ENCODE results near the gene FXYD7.
"Not testable (repeated sequence)": the region's sequence is repeated elsewhere in the genome, so short reads cannot be mapped to it uniquely, and the experiment has no call there.

Gene FXYD7, protein sequence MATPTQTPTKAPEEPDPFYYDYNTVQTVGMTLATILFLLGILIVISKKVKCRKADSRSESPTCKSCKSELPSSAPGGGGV

DNA sequence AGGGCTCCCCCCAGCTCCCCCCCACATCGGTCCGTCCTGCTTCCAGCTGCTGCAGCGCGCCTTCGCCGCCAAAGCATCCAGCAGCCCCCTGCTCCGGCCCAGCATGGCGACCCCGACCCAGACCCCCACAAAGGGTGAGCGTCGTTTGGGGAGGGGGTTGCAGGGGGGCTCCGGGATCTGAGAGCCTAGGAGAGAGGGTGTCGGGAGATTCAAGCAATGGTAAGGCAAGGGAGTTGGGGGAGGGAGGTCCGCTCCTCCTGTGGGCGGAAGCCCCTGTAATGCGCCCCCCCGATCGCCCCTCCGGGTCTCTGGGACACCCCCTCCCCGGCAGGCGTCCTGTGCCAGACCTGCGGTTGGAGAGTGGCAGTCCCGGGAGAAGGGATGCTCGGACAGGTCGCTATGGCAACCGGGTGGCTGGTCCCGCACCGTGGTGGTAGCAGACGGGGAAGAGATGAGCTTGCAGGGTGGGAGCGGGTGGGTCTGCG is at the start of gene FXYD7:
Gene FXYD7 (plus strand): TSS at position 25 of the 485 bp plus-strand sequence. CDS start 79 bp downstream, at position 104.
- DNase-seq (ENCODE audit: low read depth in 3 of 3): no peak

DNA sequence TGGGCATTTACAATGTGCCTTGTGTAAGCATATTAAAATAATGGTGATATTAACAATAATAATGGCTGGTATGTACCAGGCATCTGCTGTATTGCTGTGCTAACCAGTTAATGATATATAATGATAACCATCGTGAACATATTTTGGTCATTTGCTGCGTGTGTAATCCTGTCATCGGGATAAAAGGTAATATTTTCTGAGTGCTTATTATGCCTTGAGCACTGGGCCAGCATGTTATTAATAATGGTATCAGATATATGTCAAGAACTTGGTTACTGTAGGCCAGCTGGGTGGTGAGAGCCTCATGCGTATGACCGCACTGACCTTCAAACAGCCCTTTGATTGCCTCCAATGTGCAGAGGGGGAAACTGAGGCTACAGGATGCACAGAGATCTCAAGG is 49.6 kb upstream of the FXYD7 start:
- no peak for DNase-seq (ENCODE audit: low read depth in 3 of 3)

DNA sequence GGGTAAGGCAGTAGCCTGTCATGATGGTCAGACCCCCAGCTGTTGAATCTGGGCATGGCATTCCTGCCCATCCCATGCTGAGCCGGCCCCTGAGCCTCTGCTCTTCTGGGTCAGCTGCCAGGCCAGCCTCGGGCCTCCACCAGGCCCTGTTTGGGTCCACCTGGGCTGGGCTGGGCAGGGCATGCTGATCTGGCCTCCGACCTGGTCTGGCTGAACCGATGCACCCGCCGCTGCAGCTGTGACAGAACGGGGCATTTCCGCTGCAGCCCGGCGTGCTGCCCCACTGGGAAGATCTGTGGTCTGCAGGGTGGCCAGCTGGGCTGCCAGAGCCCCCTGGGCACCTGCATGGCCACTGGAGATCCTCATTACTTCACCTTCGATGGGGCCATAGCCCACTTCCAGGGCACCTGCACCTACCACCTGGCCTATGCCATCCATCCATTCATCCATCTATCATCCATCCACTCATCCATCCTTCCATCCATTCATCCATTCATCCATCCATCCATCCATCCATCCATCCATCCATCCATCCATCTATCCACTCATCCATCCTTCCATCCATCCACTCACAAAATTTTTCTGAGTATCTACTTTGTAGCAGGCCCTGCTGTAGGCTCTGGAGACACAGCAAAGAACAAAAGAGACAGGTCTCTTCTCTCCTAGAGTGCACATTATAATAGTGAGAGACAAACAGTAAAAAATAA is 49.0 kb upstream of the FXYD7 start:
- no peak for DNase-seq (ENCODE audit: low read depth in 3 of 3)

DNA sequence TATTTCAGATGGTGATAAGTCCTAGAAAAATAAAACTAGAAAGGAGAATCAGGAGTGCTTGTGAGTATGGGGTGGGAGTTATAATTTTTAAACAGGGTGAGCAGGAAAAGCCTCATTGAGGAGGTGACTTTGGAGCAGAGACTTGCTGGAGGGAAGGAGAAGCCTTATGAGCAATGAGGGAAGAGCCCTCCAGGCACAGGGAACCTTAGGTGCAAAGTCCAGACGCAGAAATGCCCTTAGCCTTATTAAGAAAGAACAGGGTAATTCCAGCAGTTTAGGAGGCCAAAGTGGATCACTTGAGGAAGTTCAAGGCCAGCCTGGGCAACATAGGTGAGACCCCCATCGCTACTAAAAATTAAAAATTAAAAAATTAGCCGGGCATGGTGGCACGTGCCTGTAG is 48.4 kb upstream of the FXYD7 start:
- no peak for DNase-seq (ENCODE audit: low read depth in 3 of 3)

DNA sequence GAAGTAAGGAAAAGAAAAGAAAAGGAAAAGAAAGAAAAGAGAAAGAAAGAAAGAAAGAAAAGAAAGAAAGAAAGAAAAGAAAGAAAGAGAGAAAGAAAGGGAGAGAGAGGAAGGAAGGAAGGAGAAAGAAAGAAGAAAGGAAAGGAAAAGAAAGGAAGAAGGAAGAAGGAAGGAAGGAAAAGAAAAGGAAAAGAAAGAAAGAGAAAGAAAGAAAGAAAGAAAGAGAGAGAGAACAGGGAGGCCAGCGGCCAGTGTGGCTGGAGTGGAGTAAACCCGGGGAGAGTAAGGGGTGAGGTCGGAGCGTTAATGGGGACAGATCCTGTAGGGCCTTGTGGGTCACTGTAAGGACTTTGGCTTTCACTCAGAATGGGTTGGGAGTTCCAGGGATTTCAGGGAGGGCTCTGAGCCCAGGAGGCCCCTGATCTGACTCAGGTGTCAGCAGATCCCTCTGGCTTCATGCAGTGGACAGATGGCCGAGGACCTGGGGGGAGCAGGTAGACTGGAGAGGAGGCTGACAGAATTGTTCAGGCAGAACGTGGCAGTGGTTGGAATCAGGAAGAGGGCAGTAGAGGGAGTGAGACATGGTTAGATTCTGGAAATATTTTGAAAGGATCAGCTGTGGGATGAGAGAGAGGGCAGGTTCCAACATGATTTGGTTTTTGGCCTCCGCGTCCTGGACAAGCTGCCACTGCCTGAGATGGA is 47.2 kb upstream of the FXYD7 start:
- DNase-seq (ENCODE audit: low read depth in 3 of 3): no peak

DNA sequence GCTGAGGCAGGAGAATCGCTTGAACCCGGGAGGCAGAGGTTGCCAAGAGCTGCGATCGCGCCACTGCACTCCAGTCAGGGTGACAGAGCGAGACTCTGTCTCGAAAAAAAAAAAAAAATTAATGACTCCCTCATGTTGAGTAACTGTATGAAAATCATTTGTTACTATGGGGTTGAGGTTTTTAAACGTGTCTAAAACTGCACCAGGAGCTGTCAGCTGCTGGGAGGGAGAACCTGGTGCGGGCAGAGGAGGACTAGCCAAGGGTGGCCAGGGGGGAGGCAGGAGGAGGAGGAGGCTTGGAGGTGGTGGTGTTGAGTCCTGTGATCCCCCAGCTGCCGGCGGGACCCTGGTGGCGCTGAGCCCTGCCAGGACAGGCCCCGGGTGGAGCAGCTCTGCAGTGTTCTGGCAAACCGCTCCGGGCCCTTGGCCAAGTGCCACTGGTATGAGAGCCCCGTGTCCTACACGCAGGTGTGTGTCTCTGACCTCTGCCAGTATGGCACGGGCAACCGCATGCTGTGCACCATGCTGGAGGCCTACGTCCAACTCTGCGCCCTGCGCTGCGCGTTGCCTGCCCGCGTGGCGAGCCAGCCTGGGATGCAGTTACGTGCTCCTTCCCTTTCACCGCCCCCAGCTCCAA is 44.5 kb upstream of the FXYD7 start:
- DNase-seq (ENCODE audit: low read depth in 3 of 3): no peak

DNA sequence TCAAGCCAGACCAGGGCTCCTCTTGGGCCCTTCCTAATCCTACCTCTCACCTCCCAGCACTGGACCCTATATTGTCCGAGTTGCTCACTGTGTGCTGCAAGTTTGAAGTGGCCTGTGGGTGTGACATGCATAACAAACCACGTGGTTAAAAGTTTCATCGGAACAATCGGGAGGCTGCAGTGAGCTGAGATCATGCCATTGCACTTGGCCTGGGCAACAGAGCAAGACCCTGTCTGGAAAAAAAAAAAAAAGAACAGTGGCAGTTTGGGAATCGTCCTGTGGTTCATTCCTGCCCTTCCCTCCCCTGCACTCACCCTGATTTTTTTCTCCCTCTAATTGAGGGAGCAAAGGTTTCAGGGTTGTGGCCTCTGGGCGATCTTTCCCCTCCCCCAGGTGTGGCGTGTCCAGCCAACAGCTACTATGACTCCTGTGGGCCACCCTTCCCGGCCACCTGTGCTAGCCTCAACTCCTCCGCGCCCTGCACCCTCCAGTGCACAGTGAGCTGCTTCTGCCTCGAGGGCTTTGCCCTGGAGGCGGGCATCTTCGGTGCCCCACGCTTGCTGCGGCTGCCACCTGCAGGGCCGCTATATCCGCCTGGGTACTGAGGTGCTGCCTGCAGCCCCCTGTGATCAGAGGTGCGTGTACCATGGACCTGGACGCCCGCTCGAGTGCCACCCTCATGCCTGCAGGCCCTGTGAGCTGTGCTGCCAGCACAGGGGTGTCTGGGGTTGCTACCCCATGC is 43.7 kb upstream of the FXYD7 start:
- DNase-seq (ENCODE audit: low read depth in 3 of 3): no peak

DNA sequence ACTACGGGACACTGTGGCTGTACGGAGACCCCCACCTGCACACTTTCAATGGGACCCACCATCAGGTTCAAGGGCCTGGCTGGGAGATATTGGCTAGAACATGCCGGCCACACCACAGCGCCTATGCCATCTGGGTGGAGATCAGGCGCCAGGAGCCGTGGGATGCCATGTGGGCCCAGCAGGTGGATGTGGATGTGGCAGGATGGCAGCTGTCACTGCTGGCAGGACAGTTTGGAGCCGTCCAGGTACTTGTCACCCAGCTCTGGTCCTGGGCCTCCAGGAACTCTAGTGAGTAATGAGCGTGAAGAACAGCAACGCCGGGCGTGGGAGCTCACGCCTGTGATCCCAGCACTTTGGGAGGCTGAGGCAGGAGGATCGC is 43.2 kb upstream of the FXYD7 start:
- no peak for DNase-seq (ENCODE audit: low read depth in 3 of 3)

DNA sequence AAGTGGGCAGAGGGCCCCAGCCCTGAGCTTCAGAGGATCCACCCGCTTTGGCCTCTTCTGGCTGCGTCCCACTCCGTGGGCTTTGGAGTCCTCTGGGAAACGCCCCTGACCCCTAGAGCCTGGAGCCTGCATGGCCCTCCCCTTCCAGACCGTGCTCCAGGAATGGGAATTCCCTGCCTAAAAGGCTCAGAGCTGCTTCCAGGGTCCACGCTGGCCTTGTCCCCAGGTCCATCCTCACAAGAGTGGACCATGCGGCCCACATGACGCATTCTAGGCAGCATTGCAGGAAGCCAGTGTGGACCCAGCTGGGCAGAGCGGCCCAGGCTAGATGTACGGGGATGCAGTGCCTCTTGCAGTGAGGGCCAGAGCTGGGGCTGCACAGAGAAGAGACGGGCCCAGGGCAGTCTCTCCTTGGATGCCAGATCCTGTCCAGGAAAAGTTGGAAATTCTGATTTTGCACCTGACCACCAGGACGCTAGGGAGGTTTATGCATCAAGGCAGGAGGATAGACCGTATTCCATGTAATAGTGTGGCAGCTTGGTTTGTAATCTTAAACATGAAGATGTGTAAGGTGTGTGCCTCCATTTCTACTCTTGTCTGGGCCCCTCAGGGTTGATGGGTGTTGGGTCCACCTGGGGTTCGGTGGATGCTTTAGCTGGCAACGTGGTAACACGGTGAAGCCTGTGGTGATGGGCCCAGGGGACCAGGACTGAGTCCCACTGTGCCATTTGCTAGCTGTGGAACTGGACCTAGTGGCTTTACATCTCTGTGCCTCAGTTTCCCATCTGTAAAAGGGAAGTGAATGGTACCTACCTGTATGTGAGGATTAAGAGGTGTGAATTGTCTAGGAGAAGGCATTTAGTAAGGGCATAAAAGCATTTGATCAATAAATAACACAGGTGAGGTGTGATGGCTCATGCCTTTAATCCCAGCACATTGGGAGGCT is 42.2 kb upstream of the FXYD7 start:
- no peak for DNase-seq (ENCODE audit: low read depth in 3 of 3)

DNA sequence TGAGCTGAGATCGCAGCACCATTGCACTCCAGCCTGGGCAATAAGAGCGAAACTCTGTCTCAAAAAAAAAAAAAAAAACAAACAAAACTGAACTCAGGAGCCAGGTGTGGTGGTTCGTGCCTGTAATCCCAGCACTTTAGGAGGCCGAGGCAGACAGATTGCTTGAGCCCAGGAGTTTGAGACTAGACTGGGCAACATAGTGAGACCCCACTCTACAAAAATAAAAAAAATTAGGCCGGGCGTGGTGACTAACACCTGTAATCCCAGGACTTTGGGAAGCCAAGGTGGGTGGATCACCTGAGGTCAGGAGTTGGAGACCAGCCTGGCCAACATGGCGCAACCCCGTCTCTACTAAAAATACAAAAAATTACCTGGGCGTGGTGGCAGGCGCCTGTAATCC is 41.1 kb upstream of the FXYD7 start:
- DNase-seq (ENCODE audit: low read depth in 3 of 3): not testable (repeated sequence)

DNA sequence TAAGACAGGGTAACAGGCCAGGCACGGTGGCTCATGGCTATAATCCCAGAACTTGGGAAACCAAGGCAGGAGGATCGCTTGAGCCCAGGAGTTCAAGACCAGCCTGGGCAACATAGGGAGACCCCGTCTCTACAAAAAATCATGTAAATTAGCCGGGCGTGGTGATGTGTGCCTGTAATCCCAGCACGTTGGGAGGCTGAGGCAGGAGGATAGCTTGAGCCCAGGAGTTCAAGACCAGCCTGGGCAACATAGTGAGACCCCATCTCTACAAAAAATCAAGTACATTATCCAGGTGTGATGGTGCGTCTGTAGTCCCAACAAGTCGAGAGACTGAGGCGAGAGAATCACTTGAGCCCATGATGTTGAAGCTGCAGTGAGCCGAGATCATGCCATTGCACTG is 39.4 kb upstream of the FXYD7 start:
- not testable (repeated sequence) for DNase-seq (ENCODE audit: low read depth in 3 of 3)

DNA sequence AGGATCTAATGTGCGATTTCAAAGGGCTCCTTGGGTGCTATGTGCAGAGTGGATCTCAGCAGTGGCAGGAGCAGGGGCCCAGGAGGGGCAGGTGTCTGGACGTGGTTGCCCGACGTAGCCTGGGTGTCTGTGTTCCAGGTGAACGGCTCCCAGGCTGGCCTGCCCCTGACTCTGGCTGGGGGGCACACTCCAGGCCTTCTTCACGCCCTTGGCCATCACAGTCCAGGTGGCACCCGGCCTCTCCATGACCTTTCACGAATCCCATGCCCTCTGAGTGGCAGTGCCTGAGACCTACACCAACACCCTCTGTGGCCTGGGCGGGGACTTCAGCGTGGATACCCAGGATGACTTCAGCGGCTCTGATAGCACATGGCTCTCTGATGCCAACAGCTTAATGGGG is 38.7 kb upstream of the FXYD7 start:
- DNase-seq (ENCODE audit: low read depth in 3 of 3): no peak

DNA sequence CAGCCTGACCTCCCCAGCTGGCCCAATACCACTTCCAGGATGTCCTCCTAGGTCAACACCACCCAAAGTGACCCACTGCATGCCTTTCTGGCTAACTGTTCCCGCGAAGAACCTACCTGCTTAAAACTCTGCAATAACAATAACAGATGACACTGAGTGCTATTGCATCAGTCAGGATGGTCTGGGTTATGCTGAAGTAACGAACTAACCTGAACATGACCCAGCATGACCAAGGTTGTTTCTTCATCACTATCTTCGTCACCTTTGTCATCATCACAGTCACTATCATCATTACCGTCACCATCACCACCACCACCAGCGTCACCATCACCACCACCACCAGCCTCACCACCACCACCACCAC is 38.0 kb upstream of the FXYD7 start:
- no peak for DNase-seq (ENCODE audit: low read depth in 3 of 3)

DNA sequence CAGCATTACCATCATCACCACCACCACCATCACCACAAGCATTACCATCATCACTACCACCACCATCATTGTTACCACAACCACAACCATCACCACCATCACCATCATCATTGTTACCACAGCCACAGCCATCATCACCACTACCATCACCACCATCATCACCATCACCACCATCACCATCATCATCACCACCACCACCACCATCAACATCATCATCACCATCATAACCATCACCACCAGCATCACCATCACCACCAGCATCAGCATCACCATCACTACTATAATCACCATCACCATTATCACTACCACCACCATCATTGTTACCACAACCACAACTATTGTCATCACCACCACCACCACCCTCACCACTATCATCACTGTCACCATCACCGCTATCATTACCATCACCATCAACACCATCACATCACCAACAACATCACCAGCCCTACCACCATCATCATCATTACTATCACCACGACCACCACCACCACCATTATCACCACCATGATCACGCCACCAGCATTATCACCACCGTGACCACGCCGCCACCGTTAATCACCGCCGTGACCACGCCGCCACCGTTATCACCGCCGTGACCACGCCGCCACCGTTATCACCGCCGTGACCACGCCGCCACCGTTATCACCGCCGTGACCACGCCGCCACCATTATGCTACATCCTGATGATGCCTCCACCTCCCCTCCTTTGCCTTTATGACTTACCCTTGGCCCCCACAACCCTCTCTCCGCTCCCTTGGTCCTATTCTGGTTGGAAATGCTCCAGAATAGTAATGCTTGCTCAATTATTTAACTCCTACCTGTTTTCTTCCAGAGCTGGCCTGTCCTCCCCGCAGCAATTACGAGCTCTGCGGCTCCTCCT is 37.4 kb upstream of the FXYD7 start:
- DNase-seq (ENCODE audit: low read depth in 3 of 3): no peak

DNA sequence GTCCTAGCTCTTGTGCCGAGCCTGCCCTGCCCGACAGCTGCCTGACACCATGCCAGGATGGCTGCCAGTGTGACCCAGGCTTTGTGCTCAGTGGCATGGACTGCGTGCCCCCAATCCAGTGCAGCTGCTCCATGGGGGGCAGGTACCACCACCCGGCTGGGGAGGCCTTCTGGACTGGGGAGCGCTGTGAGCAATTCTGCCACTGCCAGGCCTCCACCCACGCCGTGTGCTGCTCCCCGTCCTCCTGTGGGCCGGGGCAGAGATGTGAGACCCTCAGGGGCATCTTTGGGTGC is 36.8 kb upstream of the FXYD7 start:
- no peak for DNase-seq (ENCODE audit: low read depth in 3 of 3)

DNA sequence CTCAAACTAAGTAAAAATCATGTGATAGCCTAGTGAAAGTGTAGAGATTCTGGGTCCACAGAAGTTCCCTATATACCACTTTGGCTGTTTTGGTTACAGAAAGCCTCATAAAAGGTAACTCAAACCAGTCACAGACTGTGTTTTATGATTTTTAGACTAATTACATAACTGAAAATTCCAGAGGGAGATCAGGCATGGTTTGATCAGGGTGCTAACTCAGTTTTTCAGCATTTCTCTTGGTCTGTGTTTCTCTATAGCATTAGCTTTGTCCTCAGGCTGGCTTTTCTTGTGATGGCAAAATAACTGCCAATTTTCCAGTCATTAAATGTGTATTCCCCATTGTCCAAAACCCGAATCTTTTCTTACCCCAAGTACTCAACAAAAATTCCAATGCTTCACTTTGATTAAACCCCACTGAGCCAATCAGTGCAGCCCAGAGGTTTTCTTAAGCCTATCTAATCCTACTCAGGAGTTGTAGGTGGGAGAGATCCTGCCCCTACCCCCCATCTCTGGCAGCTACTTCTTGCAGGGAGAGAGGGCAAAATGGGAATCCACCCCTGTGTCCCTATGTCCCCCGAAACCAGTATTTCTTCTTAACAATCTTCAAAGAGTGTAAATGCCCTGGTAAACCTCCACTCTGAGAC is 36.0 kb upstream of the FXYD7 start:
- DNase-seq (ENCODE audit: low read depth in 3 of 3): no peak

DNA sequence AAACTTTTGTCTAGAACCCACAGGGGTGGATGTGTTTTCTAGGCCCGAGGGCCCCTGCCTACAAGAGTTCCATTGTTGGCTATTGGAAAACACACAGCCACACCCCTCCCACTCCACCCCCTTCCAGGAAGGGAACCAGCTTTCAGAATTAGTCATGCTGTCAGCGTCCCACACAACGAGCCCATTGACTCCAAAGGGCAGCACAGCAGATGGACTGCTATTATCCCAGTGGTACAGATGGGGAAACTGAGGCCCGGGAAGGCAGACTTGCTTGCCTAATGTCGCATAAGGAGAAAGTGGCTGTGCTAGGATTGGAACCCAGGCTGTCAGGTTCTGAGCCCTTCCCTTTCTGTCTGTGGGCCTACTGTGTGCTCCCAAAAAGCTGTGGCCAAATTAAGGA is 35.5 kb upstream of the FXYD7 start:
- DNase-seq (ENCODE audit: low read depth in 3 of 3): peak in 1 of 3 experiments; percentile 13

DNA sequence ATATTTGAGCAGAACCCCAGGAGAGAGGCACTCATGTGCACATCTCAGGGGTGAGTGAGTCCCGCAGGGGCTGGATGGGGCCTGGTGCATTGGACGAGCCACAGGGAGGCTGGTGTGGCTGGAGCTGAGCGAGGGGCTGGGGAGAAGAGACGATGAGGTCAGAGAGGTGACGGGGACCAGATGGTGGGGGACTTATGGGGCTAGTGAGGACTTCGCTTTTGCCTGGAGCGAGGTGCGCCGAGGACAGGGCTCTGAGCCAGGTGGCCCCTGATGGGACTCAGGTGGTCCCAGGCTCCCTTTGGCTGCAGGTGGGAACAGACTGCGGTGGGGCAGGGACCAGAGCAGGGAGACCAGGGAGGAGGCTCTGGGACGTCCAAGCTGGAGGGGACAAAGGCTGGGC is 34.3 kb upstream of the FXYD7 start:
- no peak for DNase-seq (ENCODE audit: low read depth in 3 of 3)

DNA sequence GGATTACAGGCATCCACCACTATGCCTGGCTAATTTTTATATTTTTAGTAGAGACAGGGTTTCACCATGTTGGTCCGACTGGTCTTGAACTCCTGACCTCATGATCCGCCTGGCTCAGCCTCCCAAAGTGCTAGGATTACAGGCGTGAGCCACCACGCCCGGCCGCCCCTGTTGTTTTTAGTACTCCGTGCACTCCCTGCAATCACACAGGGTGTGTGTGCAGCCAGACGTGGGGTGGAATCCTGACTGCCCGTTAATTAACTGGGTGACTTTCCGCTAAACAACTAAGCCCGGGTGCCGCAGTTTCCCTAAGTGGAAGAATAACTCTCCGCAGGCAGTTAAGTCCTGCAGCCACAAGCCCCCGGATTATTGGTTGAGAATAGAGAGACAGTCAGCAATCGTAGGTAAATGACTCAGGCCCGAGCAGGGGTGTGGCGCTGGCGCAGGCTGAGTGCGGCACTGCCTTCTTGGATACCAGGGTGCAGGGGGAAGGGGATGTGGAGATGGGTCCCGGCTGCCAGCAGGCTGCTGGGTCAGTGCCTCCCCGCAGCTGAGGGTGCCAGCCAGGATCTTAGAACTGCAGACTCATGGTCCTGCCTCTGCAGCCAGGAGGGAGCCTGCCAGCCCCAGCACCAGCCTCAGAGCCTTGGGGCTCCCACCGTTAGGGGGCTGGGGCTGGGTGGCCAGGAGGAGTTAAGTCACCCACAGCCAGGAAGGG is 33.5 kb upstream of the FXYD7 start:
- DNase-seq (ENCODE audit: low read depth in 3 of 3): no peak
